Measurements from ENCODE around the gene NINJ2.

Gene NINJ2

DNA sequence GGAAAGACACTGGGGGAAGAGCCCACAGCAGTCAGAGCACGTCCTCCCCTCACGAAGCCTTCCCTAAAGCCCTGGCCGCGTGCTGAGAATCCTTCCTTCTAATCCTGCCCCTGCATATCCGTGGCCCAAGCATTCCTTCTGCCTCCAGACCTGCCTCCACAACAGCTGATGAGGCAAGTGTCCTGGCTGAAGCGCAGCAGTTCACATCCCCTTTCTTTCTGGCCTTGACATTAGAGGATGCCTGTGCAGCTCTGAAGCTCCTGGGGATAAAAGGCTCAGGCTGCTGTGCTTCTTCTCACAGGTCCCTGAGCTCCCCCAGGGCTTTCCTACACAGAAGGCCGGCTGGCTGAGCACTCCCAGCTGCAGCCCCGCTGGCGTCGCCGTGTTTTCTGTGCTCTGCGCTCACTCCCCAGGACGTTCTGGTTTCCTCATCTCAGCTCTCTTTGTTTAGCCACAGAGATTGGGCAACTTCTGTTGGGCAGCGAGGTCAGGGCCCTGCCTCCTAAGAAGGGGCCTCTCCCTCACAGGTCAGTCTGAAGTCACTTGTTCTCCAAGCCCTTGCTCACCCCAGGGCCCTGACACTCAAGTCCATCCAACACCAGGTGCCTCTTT lies 45.8 kb downstream of the NINJ2 start:
- DNase-seq: peak in 10 of 51 donors; percentile 7 to 29 (median 18)

DNA sequence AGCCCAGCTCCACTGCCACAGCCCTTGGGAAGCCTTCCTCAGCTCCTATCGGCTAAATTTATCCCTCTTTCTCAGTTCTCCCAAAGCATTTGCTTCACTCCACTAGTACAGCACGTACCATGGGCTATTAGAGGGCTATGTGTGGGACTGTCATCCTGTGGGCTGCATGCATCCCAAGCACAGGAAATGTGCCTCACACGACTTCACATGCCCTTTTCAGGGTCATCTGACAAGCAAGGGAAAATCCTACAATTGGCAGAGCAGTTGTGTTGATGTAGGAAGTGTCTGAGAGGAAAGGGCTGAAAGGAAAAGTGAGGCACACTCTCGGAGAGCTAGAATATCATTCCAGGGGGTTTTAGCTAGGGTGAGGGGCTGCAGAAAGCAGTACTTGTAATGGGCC lies 47.6 kb downstream of the NINJ2 start:
- no peak for DNase-seq

DNA sequence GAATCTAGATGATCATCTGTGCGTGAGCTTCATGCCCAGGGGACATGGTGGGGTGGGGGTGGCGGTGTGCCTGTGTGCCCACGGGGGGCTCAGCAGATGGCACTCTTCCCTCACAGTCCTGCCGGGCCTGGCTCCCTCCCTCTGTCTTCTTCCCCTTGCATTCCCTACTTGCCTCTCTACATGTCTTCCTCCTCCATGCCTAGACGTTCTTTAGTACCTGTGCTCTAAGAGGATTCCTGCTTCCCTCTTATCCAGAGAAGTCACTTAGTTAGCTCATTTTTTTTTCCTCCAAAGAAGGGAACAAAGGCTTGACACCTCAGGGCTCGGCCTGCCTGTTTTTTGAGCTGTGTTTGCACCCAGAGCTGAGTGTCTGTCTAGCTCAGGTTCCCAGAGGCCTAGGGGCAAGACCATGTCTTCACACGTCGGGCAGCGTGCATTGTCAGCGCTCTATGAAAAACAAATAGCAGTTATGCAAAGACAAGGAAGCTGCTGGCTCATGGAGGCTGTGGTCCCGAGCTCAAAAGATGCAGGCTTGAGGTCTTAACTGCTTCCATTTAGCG lies 48.8 kb downstream of the NINJ2 start:
- DNase-seq: peak in 24 of 51 donors; percentile 14 to 59 (median 34)

DNA sequence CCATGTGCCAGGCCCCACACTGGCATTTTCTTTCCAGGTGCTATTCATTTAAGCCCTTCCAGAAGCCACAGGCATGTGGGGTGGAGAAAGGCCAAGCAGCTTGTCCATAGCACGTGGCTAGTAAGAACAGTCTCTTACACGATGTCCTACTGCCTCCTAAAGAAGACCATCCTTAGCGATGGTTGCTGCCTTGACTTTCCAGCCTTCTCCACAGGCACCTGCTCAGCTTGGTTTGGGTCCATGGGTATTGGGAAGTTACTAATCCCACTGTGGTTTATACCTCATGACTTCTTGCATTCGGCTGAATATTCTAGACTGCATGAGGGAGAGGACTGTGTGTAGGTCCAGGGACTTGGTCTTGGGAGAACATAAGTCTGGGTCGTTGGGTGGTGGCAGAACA lies 49.2 kb downstream of the NINJ2 start:
- no peak for DNase-seq

DNA sequence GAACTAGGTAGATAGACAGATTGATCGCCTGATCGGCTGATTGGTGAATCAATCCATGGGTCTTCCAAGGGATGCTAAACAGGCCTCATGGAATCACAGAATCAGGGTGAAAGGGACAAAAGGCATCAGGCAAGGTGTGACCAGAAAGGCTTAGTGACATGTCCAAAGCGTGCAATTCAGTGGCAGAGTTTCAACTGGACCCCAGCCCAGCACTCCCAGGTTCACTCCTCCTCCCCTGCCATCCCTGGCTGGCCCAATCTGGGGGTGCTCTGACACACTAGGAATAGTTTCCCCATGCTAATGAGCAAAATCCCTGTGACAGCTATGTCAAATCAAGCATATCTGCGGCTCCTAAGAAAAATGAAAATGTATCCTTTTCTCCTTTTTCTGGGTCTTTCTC lies 50.4 kb downstream of the NINJ2 start:
- no peak for DNase-seq

DNA sequence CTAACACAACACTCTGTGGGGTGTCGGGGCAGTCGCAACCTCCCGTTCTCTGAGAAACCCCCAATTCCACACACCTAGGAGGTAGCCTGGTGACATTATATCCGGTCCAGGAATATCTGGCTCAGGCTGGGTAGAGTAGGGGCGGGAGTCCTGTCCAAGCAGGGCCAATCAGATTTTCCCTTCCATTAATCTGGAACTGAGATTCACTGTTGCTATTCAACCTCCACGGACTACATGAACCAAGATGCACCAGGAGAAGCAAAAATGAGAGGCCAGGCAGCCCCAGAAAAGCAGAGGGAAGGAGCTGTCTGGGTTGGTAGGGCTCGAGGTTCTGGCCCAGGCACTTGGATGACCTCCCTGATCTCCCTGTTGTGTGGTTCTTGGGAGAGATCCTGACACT lies 51.0 kb downstream of the NINJ2 start:
- no peak for DNase-seq

DNA sequence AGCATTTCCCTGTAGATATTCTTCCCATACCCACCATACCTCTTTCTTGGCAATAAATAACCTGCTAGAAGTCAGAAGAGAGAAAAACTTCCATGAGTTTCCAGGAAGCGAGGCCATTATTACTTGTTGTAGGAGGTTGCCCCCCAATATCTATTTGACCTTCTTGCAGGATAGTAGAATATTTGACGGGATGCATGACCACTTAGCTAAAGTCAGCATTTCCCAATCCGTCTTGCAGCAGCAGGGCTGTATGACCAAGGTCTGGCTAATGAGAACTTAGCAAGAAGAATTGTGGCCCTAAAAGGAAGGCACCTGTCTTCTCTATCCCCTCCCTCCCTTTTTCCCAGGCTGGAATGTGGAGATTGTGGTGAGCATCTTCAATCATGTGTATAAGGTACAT lies 51.5 kb downstream of the NINJ2 start:
- DNase-seq: no peak

DNA sequence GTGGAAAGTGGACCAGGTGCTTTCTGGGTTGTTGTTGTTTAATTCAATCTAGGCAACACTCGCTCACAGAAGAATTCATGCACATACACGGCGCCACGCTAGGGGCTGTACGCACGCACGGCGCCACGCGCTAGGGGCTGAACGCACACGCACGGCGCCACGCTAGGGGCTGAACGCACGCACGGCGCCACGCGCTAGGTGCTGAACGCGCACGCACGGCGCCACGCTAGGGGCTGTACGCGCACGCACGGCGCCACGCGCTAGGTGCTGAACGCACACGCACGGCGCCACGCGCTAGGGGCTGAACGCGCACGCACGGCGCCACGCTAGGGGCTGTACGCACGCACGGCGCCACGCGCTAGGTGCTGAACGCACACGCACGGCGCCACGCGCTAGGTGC lies 54.3 kb downstream of the NINJ2 start:
- DNase-seq: no peak

DNA sequence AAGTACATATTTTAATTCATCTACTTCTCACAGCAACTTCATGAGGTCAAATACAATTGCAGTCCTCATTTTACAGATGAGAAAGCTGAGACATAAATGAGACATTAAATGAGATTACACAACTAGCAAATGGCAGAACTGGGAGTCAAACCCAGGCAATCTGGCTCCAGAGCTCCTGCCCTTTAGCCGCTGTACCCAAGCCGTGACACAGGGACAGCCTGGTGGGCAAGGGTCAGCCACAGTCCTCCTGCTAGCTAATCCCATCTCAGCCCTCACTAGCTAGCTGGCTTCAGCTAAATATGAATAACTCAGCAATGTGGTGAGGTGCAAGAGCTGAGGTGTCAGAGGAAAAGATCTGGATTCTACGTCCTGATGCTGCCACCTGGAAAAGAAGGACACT lies 54.8 kb downstream of the NINJ2 start:
- no peak for DNase-seq

DNA sequence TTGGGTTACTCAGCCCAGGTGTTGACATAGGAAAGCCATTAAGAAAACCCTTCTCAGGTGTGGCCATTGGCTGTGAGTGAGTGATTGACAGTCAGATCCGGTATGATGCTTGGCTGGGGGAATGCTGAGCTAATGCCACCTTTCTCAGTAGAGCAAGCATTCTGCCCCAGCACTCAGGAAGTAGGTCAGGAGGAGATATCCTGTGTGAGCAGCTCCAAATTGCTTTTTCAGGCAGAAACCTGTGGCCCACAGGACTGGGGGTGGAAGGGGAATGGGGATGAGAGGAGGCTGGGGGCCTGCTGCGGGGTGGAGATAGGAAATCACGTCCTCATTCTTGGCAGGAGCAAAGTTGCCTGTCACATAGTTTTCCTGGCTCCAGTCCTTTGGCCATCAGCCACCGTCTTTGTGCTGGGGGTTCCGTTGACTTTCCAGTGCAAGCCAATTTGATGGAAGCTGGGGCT lies 55.7 kb downstream of the NINJ2 start:
- DNase-seq: peak in 4 of 51 donors; percentile 5 to 26 (median 17)

DNA sequence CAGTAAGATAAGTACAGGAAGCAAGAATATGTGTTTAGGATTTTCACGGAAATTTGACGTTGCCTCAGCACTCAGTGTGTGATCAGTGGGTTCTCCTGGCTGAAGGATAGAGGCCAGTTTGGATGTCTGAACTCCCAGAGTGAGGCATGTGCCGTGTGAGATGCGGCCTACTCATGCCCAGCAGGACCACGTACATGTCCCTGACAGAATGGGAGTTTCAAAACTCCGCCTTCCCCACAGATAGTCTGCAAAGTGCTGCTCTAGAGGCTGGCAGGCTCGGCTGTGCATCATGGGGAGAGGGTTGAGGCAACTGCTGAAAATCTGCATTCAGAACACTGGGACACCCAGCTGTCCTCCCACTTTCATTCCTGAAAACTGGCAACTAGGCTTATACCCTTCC lies 58.3 kb downstream of the NINJ2 start:
- DNase-seq: no peak

DNA sequence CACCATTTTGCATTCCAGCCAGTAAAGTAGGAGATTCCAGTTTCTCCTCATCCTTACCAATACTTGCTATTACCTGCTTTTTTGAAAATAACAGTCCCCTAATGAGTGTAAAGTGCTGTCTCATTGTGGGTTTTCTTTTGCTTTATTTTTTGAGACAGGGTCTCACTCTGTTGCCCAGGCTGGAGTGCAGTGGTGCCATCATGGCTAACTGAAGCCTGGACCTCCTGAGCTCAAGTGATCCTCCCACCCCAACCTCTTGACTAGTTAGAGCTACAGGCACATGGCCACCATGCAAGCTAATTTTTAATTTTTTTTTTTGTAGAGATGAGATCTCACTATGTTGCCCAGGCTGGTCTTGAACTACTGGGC lies 60.6 kb downstream of the NINJ2 start:
- no peak for DNase-seq

DNA sequence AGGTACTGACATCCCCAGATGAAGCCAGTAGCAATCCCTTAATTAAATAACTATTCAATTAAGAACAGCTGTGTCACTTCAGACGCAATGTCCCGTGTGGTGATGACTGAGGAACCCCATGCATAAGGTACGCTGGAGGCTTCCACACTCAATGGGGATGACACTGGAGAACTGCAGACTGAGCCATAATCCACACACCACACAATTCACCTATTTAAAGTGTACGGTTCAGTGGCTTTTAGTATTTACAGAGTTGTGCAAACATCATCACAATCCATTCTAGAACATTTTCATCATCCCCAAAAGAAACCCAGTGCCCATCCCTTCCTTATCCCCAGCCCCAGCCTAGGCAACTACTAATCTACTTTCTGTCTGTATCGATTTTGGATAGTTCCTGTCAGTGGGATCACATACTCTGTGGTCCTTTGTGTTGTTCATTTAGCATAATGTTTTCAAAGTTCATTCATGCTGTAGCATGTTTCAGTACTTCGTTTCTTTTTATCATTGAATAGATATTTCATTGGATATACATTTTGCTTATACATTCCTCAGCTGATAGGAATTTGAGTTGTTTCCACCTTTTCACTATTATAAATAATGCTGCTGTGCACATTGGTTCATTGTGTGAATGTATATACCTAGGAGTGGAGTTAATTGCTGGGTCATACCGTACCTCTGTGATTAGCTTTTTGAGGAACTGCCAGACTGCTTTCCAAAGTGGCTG lies 61.1 kb downstream of the NINJ2 start:
- no peak for DNase-seq

DNA sequence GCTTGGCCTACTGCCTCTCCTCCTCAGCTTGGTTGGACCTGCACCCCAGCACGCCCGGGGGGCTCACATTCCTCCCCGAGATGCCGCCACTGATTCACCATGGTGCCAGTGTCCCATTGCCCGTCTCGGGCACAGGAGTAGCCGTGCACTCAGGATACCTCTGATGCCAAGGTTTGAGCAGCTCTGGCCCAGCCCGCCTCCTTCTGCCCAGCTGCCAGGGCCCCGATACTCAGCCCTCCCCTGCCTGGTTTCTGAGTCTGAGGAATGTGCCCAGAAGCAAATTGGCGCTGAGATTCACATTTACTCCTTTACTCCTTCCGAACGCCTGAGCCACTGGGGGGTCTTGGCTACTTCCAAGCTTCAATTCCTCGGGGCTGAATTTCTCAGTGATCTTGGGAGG lies 63.5 kb downstream of the NINJ2 start:
- no peak for DNase-seq

DNA sequence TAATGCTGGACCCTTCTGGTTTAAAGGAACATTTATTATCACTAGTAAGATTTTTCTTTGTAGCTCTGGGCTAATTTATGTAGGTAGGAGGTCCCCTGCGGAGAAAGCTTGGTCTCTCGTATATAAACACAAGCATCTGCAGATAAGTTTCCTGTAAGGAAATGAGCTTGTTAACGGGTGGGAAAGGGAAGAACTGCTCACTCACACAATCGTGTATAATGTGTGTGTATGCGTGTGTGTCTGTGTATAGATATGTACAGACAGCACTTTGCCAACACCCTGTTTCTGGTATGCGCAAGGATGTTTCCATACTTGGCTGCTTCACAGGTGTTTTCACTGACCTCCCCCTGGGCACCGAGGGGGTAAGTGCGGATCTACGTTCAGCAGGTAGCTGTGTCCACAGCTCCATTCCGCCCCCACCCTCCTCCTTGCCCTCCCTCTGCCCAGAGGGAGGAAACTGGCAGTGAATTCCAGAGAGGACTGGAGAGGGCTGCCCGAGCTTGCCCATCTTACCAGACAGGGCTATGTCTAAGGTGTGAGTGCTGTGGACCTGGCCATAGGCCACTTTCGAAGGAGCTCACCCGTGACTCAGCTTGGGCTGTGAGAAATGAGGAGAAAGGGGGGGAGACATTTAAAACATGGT lies 65.2 kb downstream of the NINJ2 start:
- no peak for DNase-seq

DNA sequence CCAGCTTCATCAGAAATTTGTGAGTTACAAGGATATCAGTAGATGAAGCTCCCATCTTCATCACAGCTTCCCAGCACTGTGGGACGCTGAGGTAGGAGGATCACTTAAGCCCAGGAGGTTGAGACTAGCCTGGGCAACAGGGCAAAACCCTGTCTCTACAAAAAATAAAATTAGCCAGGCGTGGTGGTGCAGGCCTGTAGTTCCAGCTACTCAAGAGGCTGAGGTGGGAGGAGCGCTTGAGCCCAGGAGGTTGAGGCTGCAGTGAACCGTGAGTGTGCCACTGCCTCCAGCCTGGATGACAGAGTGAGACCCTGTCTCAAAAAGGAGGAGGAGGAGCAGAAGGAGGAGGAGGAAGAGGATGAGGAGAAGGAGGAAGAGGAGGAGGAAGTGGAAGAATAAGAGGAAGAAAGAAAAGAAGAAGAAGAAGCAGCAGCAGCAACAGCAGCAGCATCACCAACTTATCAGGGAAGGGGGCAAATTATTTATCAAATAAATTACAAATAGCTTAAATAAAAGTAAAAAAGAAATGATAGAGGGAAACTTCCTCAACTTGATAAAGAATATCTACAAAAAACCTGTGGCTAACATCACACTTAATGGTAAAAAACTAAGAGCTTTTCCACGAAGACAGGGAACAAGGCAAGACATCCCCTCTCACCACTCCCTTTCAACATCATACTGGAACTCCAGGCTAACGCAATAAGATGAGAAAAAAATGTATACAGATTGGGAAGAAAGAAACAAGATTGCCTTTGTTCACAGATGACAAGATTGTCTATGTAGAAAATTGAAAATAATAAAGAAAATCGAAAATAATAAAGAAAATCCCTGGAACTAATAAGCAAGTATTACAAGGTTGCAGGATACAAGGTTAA lies 69.6 kb downstream of the NINJ2 start:
- no peak for DNase-seq

DNA sequence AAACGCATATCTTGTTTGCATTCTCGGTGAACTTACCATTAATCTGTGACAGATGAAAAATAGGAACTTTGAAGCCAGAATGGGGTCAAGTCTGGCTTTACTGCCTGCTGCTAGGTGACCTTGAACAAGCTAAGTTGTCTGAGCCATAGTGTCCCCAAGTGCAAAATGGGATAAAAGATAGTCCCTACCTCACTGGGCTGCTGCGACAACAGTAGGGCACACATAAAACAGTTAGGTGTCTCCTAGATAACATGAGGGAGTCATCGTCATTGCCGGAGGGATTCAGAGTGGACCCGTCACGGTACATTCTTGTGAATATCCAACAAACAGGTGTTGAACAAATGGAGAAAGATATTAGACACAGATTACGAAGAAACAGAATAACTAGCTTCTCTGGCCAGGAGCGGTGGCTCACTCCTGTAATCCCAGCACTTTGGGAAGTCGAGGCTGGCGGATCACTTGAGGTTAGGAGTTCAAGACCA lies 71.2 kb downstream of the NINJ2 start:
- no peak for DNase-seq

DNA sequence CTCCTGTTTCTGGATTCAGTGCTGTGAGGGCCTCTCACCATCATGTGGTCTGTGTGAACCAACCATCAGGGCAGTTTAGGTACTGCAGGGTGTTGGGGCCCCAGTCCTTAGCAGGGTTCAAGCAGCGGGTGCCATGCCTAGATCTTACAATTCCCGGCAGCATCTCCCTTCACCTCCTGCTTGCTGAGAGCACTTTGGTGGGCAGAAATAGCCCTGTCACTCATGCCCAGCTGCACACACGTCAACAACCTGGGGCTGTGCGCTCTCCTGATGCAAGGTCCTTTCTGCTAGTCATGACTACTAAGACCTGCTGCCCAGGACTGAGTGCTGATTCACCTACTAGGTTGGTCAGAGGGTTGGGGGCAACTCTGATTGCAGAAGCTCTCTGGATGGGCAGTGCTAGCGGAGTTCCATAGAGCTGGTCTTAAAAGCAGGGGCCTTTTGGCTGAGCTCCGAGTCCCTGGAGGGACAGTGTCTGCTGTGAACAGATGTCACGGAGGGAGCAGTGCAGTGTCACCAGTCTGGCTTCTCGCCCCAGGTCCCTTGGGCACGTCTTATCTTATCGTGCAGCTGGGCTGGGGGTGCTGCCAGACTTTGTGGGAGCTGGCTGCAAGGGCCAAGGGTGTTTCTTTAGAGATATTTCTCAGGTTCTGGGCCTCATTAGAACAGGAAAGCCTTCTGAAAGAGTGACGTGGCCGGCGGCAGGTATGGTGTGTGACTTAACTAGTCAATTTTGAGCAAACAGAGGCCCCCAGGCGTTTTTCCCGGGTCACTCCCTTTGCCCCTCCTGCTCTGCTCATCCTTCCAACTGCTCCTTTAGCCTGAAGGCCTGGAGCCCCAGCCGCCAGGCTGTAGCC lies 71.8 kb downstream of the NINJ2 start:
- peak in 2 of 51 donors; percentile 8 to 12 for DNase-seq

DNA sequence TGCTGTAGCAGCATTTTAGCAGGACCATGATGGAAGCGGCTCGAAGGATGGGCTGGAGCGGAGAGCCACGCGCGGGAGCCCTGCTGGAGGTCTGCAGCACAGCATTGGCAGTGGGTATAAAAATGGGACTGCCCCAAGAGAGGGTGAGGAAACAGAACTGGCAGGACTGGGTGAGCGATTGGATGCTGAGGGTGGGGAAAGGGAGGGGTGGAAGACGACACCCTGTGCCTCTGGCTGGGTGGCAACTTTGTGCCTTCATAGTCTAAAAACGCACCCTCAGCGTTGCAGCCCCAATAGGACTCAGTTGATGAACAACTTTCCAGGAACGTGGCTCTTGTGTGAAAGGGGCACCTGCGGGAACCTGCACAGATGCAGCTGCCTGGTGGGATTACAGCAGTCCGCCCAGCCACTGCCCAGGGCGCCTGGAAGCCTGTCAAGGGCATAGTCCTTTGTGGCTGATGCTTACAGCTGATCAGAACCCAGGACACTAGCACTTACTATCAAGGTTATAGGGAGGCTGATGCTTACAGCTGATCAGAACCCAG lies 73.0 kb downstream of the NINJ2 start:
- no peak for DNase-seq

DNA sequence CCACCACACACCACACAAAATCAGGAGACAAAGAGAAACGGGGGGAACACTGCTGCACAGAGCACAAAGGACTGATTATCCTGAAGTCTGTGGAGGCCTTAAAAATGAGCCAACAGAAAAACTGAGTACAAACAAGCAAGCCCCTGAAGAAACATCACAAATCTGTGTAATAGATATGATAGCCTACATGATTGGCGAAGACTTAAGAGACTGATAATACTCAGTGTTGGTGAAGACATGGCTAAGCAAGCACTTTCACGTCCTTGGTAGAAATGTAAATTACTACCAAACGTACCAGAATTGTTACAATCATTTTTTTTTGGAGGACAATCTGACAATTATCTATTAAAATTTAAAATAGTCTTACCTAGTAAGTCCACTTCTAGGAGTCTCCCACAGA lies 74.6 kb downstream of the NINJ2 start:
- no peak for DNase-seq

All from hypothalamus (tissue), 51 donors.